GM04504 (cell line): ENCODE results near the gene LHPP.

Experiments
- DNase-seq: peaks from one replicate; pipeline ENCODE4 v3.0.0-alpha.2; 2012; ENCODE audit warnings: low read depth

The LHPP gene

GRCh38 chr10:124625831-124626238, 164.2 kb downstream of the LHPP start:
- no peak for DNase-seq

GRCh38 chr10:124626759-124627380, 165.2 kb downstream of the LHPP start:
- DNase-seq: no peak

GRCh38 chr10:124627866-124628675, 166.4 kb downstream of the LHPP start:
- no peak for DNase-seq

GRCh38 chr10:124628676-124629021, 167.0 kb downstream of the LHPP start:
- DNase-seq: no peak

- no peak for DNase-seq
These were observed 167.8 kb downstream of the LHPP start for GRCh38 chr10:124629415-124629814.

- no peak for DNase-seq
These were observed 168.2 kb downstream of the LHPP start for GRCh38 chr10:124629842-124630241.

GRCh38 chr10:124630551-124630950, 168.9 kb downstream of the LHPP start:
- DNase-seq: no peak

GRCh38 chr10:124632064-124632531, 170.5 kb downstream of the LHPP start:
- no peak for DNase-seq

- no peak for DNase-seq
These were observed 170.9 kb downstream of the LHPP start for GRCh38 chr10:124632566-124632965.

- DNase-seq: no peak
These were observed 174.8 kb downstream of the LHPP start for GRCh38 chr10:124636271-124636995.

GRCh38 chr10:124637091-124637700, 175.6 kb downstream of the LHPP start:
- no peak for DNase-seq

GRCh38 chr10:124637746-124638145, 176.1 kb downstream of the LHPP start:
- DNase-seq: no peak

GRCh38 chr10:124639206-124639605, 177.6 kb downstream of the LHPP start:
- DNase-seq: no peak

GRCh38 chr10:124639646-124640045, 178.0 kb downstream of the LHPP start:
- no peak for DNase-seq

GRCh38 chr10:124640056-124640455, 178.4 kb downstream of the LHPP start:
- no peak for DNase-seq

GRCh38 chr10:124640538-124641231, 179.1 kb downstream of the LHPP start:
- DNase-seq: no peak

GRCh38 chr10:124641282-124642087, 179.9 kb downstream of the LHPP start:
- peak; percentile 22 for DNase-seq

GRCh38 chr10:124642088-124642710, 180.6 kb downstream of the LHPP start:
- DNase-seq: no peak

GRCh38 chr10:124643330-124644009, 181.8 kb downstream of the LHPP start:
- no peak for DNase-seq

- DNase-seq: no peak
These were observed 182.6 kb downstream of the LHPP start for GRCh38 chr10:124644236-124644635.
